ENCODE measurements around the gene INPP4A. TPM values are rescaled to one million over a fixed set of nuclear protein-coding genes. Genes with fewer than 3 reads are reported as not detected.

INPP4A gene
- total RNA-seq, 1 donor from 2014 or later, result 40.7 TPM

GRCh38 chr2:98637401-98638147 lies 192.9 kb downstream of the INPP4A start:
- no peak overlapping the region for H3K4me3 Mint-ChIP-seq

GRCh38 chr2:98643496-98644100 lies 198.9 kb downstream of the INPP4A start:
- DNase-seq (ENCODE audit: low spot score in 2 of 2, unreplicated experiment in 2 of 2), result no peak
- H3K4me1 Mint-ChIP-seq, result no peaks in the 10 kb centered on the region
- TF ChIP-seq CTCF (IDR thresholded peaks at IDR 0.05; ENCODE audit: unreplicated experiment), result no peak
- H3K36me3 Mint-ChIP-seq, result peaks cover 2% of the 10 kb centered on the region
- no peak overlapping the region for H3K4me3 Mint-ChIP-seq
- no peaks in the 10 kb centered on the region for H3K27me3 Mint-ChIP-seq (ENCODE audit: low read depth)
- no peak overlapping the region for H3K27ac Mint-ChIP-seq
- no peaks in the 10 kb centered on the region for H3K9me3 Mint-ChIP-seq

More at GRCh38 chr2:98637401-98638147, 192.9 kb downstream of the INPP4A start:
- Mint-ChIP-seq H3K4me1 (peaks cover 10% of the 10 kb centered on the region), H3K9me3 (no peaks in the 10 kb centered on the region), H3K36me3 (peaks cover 3% of the 10 kb centered on the region), H3K27me3 (ENCODE audit: low read depth) (no peaks in the 10 kb centered on the region), H3K27ac (no peak overlapping the region)
- DNase-seq (ENCODE audit: low spot score in 2 of 2, unreplicated experiment in 2 of 2), result no peak
- no peak for TF ChIP-seq CTCF (IDR thresholded peaks at IDR 0.05; ENCODE audit: unreplicated experiment)

Other genes starting within 250 kb of the INPP4A start
- not detected in 3 replicates for gene CNGA3, start 98.4 kb upstream of the INPP4A start, total RNA-seq
- 39.0 to 41.8 TPM (median 39.3 TPM) in 3 replicates for gene COA5, start 163.7 kb downstream of the INPP4A start, total RNA-seq
- 43.9 to 45.0 TPM (median 44.6 TPM) in 3 replicates for gene UNC50, start 163.7 kb downstream of the INPP4A start, total RNA-seq